ENCODE results near the gene NBPF8. TPM values are rescaled to one million over a fixed set of nuclear protein-coding genes. Genes with fewer than 3 reads are reported as not detected.
A peak's percentile ranks its signal among the peaks of the same experiment; 100 is the strongest.
"Not testable (repeated sequence)": the region's sequence is repeated elsewhere in the genome, so short reads cannot be mapped to it uniquely, and the experiment has no call there.

The NBPF8 gene
- total RNA-seq, result 10 to 100 TPM in 1 of 2 donors, 1 to 10 TPM in 1; 7.6 to 11.3 TPM
- long read RNA-seq, donor 1, partial matches to known transcripts, result 2 of 3 reads
- long read RNA-seq, donor 1, other reads (novel, unspliced or antisense), result 1 of 3 reads
- long read RNA-seq, donor 2, partial matches to known transcripts, result 2 of 3 reads
- long read RNA-seq, donor 2, other reads (novel, unspliced or antisense), result 1 of 3 reads

- intact Hi-C loops (cut with DNase I), result not testable (repeated sequence)
- DNase-seq (ENCODE audit: low spot score), result peak; percentile 95
Measured at GRCh38 chr1:120414911-120415480, at the start of gene NBPF8. Gene NBPF8 (plus strand): TSS chr1:120415035. CDS start chr1:120436523, 21,488 bp downstream.

GRCh38 chr1:120367709-120368108 lies 47.1 kb upstream of the NBPF8 start:
- DNase-seq (ENCODE audit: low spot score); intact Hi-C loops (cut with DNase I): not testable (repeated sequence)

GRCh38 chr1:120386651-120387050 lies 28.2 kb upstream of the NBPF8 start:
- DNase-seq (ENCODE audit: low spot score); intact Hi-C loops (cut with DNase I): not testable (repeated sequence)

GRCh38 chr1:120388597-120389126 lies 26.2 kb upstream of the NBPF8 start:
- intact Hi-C loops (cut with DNase I), result not testable (repeated sequence)
- peak; percentile 71 for DNase-seq (ENCODE audit: low spot score)

GRCh38 chr1:120391365-120391764 lies 23.5 kb upstream of the NBPF8 start:
- DNase-seq (ENCODE audit: low spot score); intact Hi-C loops (cut with DNase I): not testable (repeated sequence)

- intact Hi-C loops (cut with DNase I), result not testable (repeated sequence)
- DNase-seq (ENCODE audit: low spot score), result peak; percentile 48
Measured at GRCh38 chr1:120393316-120394232, 21.3 kb upstream of the NBPF8 start.

- intact Hi-C loops (cut with DNase I); DNase-seq (ENCODE audit: low spot score): not testable (repeated sequence)
Measured at GRCh38 chr1:120405348-120405747, 9.5 kb upstream of the NBPF8 start.

- intact Hi-C loops (cut with DNase I); DNase-seq (ENCODE audit: low spot score): not testable (repeated sequence)
Measured at GRCh38 chr1:120414451-120414850, 384 bp upstream of the NBPF8 start.

- intact Hi-C loops (cut with DNase I), result not testable (repeated sequence)
- DNase-seq (ENCODE audit: low spot score), result peak; percentile 78
Measured at GRCh38 chr1:120415492-120415961, 692 bp downstream of the NBPF8 start.

- intact Hi-C loops (cut with DNase I); DNase-seq (ENCODE audit: low spot score): not testable (repeated sequence)
Measured at GRCh38 chr1:120425063-120425462, 10.2 kb downstream of the NBPF8 start.

GRCh38 chr1:120431626-120432025 lies 16.8 kb downstream of the NBPF8 start:
- DNase-seq (ENCODE audit: low spot score); intact Hi-C loops (cut with DNase I): not testable (repeated sequence)

- intact Hi-C loops (cut with DNase I); DNase-seq (ENCODE audit: low spot score): not testable (repeated sequence)
Measured at GRCh38 chr1:120433831-120434230, 19.0 kb downstream of the NBPF8 start.

GRCh38 chr1:120449124-120449523 lies 34.3 kb downstream of the NBPF8 start:
- intact Hi-C loops (cut with DNase I); DNase-seq (ENCODE audit: low spot score): not testable (repeated sequence)

Other genes starting within 250 kb of the NBPF8 start
- gene SEC22B, start 238.5 kb upstream of the NBPF8 start, total RNA-seq, result 10 to 100 TPM; 30.9 to 34.9 TPM